Kidney (tissue), 14 donors: Measurements from ENCODE around the gene KIAA0825. TPM values are rescaled to one million over a fixed set of nuclear protein-coding genes. Genes with fewer than 3 reads are reported as not detected.
"Not testable (repeated sequence)": the region's sequence is repeated elsewhere in the genome, so short reads cannot be mapped to it uniquely, and the experiment has no call there.

Experiments
- DNase-seq, 5 donors: peaks; one replicate each; pipeline ENCODE4 v3.0.0-alpha.2; 2013 to 2020
- FAIRE-seq: peaks from 2 replicates; lab custom pipeline; 2012; peaks lifted over from hg19 to GRCh38; lab: Jason Lieb, UNC
- H3K27ac ChIP-seq, 2 donors: one replicate each; pipeline ENCODE4 v1.7.0; 2013; ENCODE audit warnings: low read depth in 2 of 2, low read length in 2 of 2, inconsistent platforms in 1 of 2
- H3K27me3 ChIP-seq: one replicate; pipeline ENCODE4 v1.7.1; 2013; ENCODE audit warnings: low read length, inconsistent platforms; ENCODE audit not compliant: control insufficient read depth, insufficient read depth
- H3K36me3 ChIP-seq, 3 donors: one replicate each; pipeline versions ENCODE4 v1.7.0 to v1.7.1; 2013; ENCODE audit warnings: low read length in 3 of 3, control low read depth in 1 of 3, inconsistent platforms in 1 of 3; ENCODE audit not compliant: insufficient read depth in 3 of 3, control insufficient read depth in 2 of 3
- H3K4me1 ChIP-seq, 3 donors: one replicate each; pipeline versions ENCODE4 v1.7.0 to v1.7.1; 2013; ENCODE audit warnings: low read length in 3 of 3, inconsistent platforms in 1 of 3, low read depth in 1 of 3; ENCODE audit not compliant: control insufficient read depth in 2 of 3, insufficient read depth in 2 of 3
- H3K4me3 ChIP-seq, 3 donors: one replicate each; pipeline versions ENCODE4 v1.7.0 to v1.8.1; 2013; ENCODE audit warnings: low read length in 3 of 3, control low read depth in 1 of 3, inconsistent platforms in 1 of 3
- H3K9ac ChIP-seq, 3 donors: one replicate each; pipeline versions ENCODE4 v1.7.0 to v1.7.1; 2013; ENCODE audit warnings: low read length in 3 of 3, control low read depth in 1 of 3, inconsistent platforms in 1 of 3
- H3K9me3 ChIP-seq, 3 donors: one replicate each; pipeline versions ENCODE4 v1.7.0 to v1.7.1; 2013; ENCODE audit warnings: low read length in 3 of 3, control low read depth in 1 of 3, inconsistent platforms in 1 of 3; ENCODE audit not compliant: control insufficient read depth in 2 of 3, insufficient read depth in 1 of 3
- intact Hi-C: fragments of 100-400 bp; cut with DNase I; formaldehyde crosslinking; loops from one replicate; pipeline ENCODE4 v1.11.1; 2022
- polyA plus RNA-seq: library from polyadenylated mRNA; stranded (reverse); fragments of 350-450 nt; fragmentation: Illumina TruSeq; extraction: RNeasy Lipid Tissue Mini Kit (QIAGEN cat#74804); gene quantifications from one replicate; pipeline ENCODE4 v1.2.3, GENCODE V29; 2014; ENCODE audit warnings: low read depth, low replicate concordance; ENCODE audit not compliant: insufficient read depth
- total RNA-seq: library from RNA; stranded (reverse); fragmentation: NEBNext Ultra II Directional; extraction: Animal tissue kit (Norgen Biotek cat#: 25700); gene quantifications from one replicate; pipeline ENCODE4 v1.2.1, GENCODE V29; 2021
- TF ChIP-seq, protein P1 (sequence below): IDR thresholded peaks from 3 replicates; pipeline ENCODE4 v1.5.1; 2012; ENCODE audit warnings: mild to moderate bottlenecking, moderate library complexity, borderline replicate concordance; ENCODE audit not compliant: insufficient read depth; ENCODE audit errors: extremely low read depth
- donor health status: control.
- donor health status: control.
- donor health status: control.
- donor health status: control.
- donor health status: control.
- donor health status: DM: yes; HTN: yes; CAD: no.
- donor health status: Normal renal cell carcinoma (clear cell type).

The KIAA0825 gene
- total and polyA plus RNA-seq, 2 donors from 2014 or later = 0.80 to 5.4 TPM

DNA sequence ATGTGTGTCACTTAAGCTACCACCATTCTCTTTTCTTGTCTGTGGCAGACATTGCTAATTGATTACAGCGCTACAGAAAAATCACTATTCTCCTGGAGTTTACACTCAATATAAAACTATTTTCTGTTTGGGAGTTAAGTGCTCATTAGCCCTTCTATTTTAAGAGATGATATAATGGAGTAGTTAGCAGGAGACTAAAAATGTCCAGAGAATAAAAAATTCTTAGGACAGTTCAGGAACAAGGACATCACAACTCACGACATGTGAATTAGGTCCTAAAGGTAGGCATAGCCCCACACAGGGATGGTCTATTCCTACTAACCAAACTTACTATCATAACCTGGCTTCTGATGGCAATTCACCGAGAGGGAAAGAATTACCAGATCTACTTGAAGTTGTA lies 258.5 kb downstream of the KIAA0825 start:
- TF ChIP-seq, protein P1, sequence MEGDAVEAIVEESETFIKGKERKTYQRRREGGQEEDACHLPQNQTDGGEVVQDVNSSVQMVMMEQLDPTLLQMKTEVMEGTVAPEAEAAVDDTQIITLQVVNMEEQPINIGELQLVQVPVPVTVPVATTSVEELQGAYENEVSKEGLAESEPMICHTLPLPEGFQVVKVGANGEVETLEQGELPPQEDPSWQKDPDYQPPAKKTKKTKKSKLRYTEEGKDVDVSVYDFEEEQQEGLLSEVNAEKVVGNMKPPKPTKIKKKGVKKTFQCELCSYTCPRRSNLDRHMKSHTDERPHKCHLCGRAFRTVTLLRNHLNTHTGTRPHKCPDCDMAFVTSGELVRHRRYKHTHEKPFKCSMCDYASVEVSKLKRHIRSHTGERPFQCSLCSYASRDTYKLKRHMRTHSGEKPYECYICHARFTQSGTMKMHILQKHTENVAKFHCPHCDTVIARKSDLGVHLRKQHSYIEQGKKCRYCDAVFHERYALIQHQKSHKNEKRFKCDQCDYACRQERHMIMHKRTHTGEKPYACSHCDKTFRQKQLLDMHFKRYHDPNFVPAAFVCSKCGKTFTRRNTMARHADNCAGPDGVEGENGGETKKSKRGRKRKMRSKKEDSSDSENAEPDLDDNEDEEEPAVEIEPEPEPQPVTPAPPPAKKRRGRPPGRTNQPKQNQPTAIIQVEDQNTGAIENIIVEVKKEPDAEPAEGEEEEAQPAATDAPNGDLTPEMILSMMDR = no peak
- Histone ChIP-seq H3K27ac (no peak overlapping the region), H3K36me3 (no peaks in the 10 kb centered on the region), H3K4me1 (no peaks in the 10 kb centered on the region), H3K9me3 (no peaks in the 10 kb centered on the region), H3K4me3 (no peak overlapping the region), H3K27me3 (no peaks in the 10 kb centered on the region), H3K9ac (no peak overlapping the region)
- FAIRE-seq = no peak
- no peak for DNase-seq
- intact Hi-C loops = no loop called here

DNA sequence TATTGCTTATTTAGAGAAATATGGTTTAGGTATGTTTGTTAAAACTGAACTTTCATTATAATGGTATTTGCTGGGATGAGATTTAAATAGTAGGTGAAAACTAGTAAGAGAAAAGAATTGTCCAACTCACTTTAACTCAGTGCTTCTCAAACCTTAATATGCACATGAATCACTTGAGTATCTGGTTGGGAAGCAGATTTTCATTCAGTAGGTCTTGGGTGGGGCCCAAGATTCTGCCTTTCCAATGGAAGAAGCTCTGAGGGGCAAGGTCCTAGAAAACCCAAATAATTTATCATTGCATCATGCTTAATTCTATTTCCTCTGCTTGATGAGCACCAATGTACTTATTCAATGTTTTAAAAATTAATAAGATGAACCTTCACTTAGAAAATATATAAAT lies 262.6 kb downstream of the KIAA0825 start:
- TF ChIP-seq, protein P1 = no peak
- Histone ChIP-seq H3K9me3 (no peaks in the 10 kb centered on the region), H3K9ac (no peak overlapping the region), H3K36me3 (no peaks in the 10 kb centered on the region), H3K27me3 (no peaks in the 10 kb centered on the region), H3K27ac (no peak overlapping the region), H3K4me3 (no peak overlapping the region), H3K4me1 (no peaks in the 10 kb centered on the region)
- intact Hi-C loops = no loop called here
- no peak for FAIRE-seq
- no peak for DNase-seq

DNA sequence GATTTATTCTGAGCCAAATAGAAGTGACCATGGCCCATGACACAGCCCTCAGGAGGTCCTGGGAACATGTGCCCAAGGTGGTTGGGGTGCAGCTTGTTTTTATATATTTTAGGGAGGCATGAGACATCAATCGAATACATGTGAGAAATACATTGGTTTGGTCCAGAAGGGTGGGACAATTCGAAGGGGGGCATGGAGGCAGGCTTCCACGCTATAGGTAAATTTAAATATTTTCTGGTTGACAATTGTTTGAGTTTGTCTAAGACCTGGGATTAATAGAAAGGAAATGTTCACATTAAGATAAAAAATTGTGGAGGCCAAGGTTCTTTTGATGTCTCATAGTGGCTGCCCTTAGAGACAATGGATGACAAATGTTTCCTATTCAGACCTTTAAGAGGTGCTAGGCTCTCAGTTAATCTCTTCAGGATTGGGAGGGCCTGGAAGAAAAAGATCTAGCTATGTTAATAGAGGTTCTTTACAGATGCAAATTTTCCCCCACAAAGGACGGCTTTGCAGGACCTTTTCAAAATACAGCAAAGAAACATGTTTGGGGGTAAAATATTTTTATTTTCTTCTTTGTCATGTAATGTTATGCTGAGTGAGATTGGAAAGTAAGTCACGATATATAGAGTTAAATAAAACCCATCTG lies 263.4 kb downstream of the KIAA0825 start:
- intact Hi-C loops, FAIRE-seq, H3K27ac ChIP-seq, DNase-seq, H3K4me1 ChIP-seq, H3K9me3 ChIP-seq, H3K9ac ChIP-seq, H3K27me3 ChIP-seq, H3K36me3 ChIP-seq, H3K4me3 ChIP-seq: not testable (repeated sequence)

DNA sequence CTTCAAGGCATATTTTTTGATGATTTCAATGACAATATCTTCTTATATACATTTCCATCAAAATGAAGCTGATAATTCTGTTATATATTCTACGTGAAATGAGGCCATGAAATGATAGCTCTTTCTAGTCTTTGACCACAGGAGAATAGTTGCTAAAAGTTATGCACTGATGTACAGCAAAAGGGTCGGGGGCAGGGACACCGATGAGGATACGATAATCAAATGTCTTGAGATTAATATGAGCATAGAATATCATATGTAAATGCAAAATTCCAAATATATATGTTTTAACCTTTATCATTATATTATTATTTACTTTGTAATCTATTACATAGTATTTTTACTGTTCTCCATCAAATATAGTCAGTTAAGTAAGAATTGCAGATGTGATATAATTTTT lies 264.8 kb downstream of the KIAA0825 start:
- H3K4me3 ChIP-seq = no peak overlapping the region
- no peak overlapping the region for H3K27ac ChIP-seq
- no peak for DNase-seq
- no peaks in the 10 kb centered on the region for H3K4me1 ChIP-seq
- no peak for FAIRE-seq
- no peaks in the 10 kb centered on the region for H3K36me3 ChIP-seq
- no peaks in the 10 kb centered on the region for H3K9me3 ChIP-seq
- intact Hi-C loops = no loop called here
- TF ChIP-seq, protein P1 = no peak
- H3K9ac ChIP-seq = no peak overlapping the region
- H3K27me3 ChIP-seq = no peaks in the 10 kb centered on the region
